ENCODE data around the gene TUBB6. TPM values are rescaled to one million over a fixed set of nuclear protein-coding genes. Genes with fewer than 3 reads are reported as not detected.

The TUBB6 gene
- total and polyA plus RNA-seq, 7 experiments from 2014 or later, result 0.70 to 16.5 (median 3.2) TPM

- Mint-ChIP-seq H3K36me3 (peaks cover 19 to 66% (median 47%) of the 10 kb centered on the region in 5 donors), H3K27ac (peak overlapping the region in 3 of 9 donors; percentile 4 to 78 (median 61)), H3K27me3 (no peaks in the 10 kb centered on the region), H3K4me3 (peak overlapping the region in 1 of 10 donors; percentile 45), H3K4me1 (peaks cover 0 to 6% (median 0%) of the 10 kb centered on the region in 7 donors), H3K9me3 (peaks cover 0 to 2% (median 0%) of the 10 kb centered on the region in 11 donors)
- no peaks in the 10 kb centered on the region for H3K4me1 ChIP-seq (ENCODE audit: control insufficient read depth in 2 of 2, insufficient read depth in 2 of 2, low read length in 2 of 2)
- ATAC-seq (no peak), DNase-seq (no peak)
- H3K4me3 ChIP-seq (ENCODE audit: low read length), result no peak overlapping the region
- intact Hi-C loops (cut with micrococcal nuclease), result no loop called here
- H3K27ac ChIP-seq (ENCODE audit: low read depth, low read length), result no peak overlapping the region
- H3K27me3 ChIP-seq (ENCODE audit: control insufficient read depth in 2 of 2, insufficient read depth in 2 of 2, low read length in 2 of 2), result peaks cover 0 to 2% of the 10 kb centered on the region in 2 donors
- peaks cover 8 to 81% (median 10%) of the 10 kb centered on the region in 3 experiments for H3K36me3 ChIP-seq (ENCODE audit: control insufficient read depth in 2 of 3, insufficient read depth in 3 of 3, low read length in 3 of 3)
- ChIA-PET POLR2A (no interaction called here), CTCF (no interaction called here)
- no peaks in the 10 kb centered on the region for H3K9me3 ChIP-seq (ENCODE audit: control insufficient read depth in 2 of 3, low read length in 3 of 3)
These were observed 38.2 kb downstream of the TUBB6 start for GRCh38 chr18:12346240-12346565.

GRCh38 chr18:12347895-12348294 is 39.9 kb downstream of the TUBB6 start:
- Histone ChIP-seq H3K36me3 (ENCODE audit: control insufficient read depth in 2 of 3, insufficient read depth in 3 of 3, low read length in 3 of 3) (peaks cover 8 to 86% (median 12%) of the 10 kb centered on the region in 3 experiments), H3K9me3 (ENCODE audit: control insufficient read depth in 2 of 3, low read length in 3 of 3) (no peaks in the 10 kb centered on the region), H3K27ac (ENCODE audit: low read depth, low read length) (no peak overlapping the region), H3K4me1 (ENCODE audit: control insufficient read depth in 2 of 2, insufficient read depth in 2 of 2, low read length in 2 of 2) (no peaks in the 10 kb centered on the region), H3K4me3 (ENCODE audit: low read length) (no peak overlapping the region), H3K27me3 (ENCODE audit: control insufficient read depth in 2 of 2, insufficient read depth in 2 of 2, low read length in 2 of 2) (peaks cover 0 to 2% of the 10 kb centered on the region in 2 donors)
- POLR2A ChIA-PET, result no interaction called here
- H3K27me3 Mint-ChIP-seq, result no peaks in the 10 kb centered on the region
- ATAC-seq (no peak), DNase-seq (no peak)
- H3K36me3 Mint-ChIP-seq, result peaks cover 21 to 67% (median 42%) of the 10 kb centered on the region in 5 donors
- intact Hi-C loops (cut with micrococcal nuclease), result no loop called here
- CTCF ChIA-PET, result no interaction called here
- H3K9me3 Mint-ChIP-seq, result peaks cover 0 to 2% (median 0%) of the 10 kb centered on the region in 11 donors
- H3K4me3 Mint-ChIP-seq, result no peak overlapping the region
- H3K27ac Mint-ChIP-seq, result no peak overlapping the region
- H3K4me1 Mint-ChIP-seq, result peaks cover 0 to 6% (median 0%) of the 10 kb centered on the region in 7 donors

- Histone ChIP-seq H3K27ac (ENCODE audit: low read depth, low read length) (no peak overlapping the region), H3K4me3 (ENCODE audit: low read length) (no peak overlapping the region), H3K27me3 (ENCODE audit: control insufficient read depth in 2 of 2, insufficient read depth in 2 of 2, low read length in 2 of 2) (peaks cover 0 to 2% of the 10 kb centered on the region in 2 donors), H3K9me3 (ENCODE audit: control insufficient read depth in 2 of 3, low read length in 3 of 3) (no peaks in the 10 kb centered on the region), H3K36me3 (ENCODE audit: control insufficient read depth in 2 of 3, insufficient read depth in 3 of 3, low read length in 3 of 3) (peaks cover 8 to 74% (median 12%) of the 10 kb centered on the region in 3 experiments), H3K4me1 (ENCODE audit: control insufficient read depth in 2 of 2, insufficient read depth in 2 of 2, low read length in 2 of 2) (no peaks in the 10 kb centered on the region)
- H3K9me3 Mint-ChIP-seq, result no peaks in the 10 kb centered on the region
- peaks cover 10 to 60% (median 35%) of the 10 kb centered on the region in 5 donors for H3K36me3 Mint-ChIP-seq
- POLR2A ChIA-PET, result no interaction called here
- no peaks in the 10 kb centered on the region for H3K27me3 Mint-ChIP-seq
- CTCF ChIA-PET, result no interaction called here
- intact Hi-C loops (cut with micrococcal nuclease), result no loop called here
- DNase-seq, result no peak
- H3K4me3 Mint-ChIP-seq, result no peak overlapping the region
- no peak for ATAC-seq
- peaks cover 0 to 4% (median 0%) of the 10 kb centered on the region in 7 donors for H3K4me1 Mint-ChIP-seq
- no peak overlapping the region for H3K27ac Mint-ChIP-seq
These were observed 44.1 kb downstream of the TUBB6 start for GRCh38 chr18:12352188-12352587.

GRCh38 chr18:12359515-12359927 is 51.5 kb downstream of the TUBB6 start:
- ChIA-PET CTCF (no interaction called here), POLR2A (no interaction called here)
- H3K4me1 ChIP-seq (ENCODE audit: control insufficient read depth in 2 of 2, insufficient read depth in 2 of 2, low read length in 2 of 2), result no peaks in the 10 kb centered on the region
- H3K9me3 ChIP-seq (ENCODE audit: control insufficient read depth in 2 of 3, low read length in 3 of 3), result no peaks in the 10 kb centered on the region
- no peak for ATAC-seq
- H3K27me3 ChIP-seq (ENCODE audit: control insufficient read depth in 2 of 2, insufficient read depth in 2 of 2, low read length in 2 of 2), result no peaks in the 10 kb centered on the region
- peaks cover 0 to 5% (median 0%) of the 10 kb centered on the region in 7 donors for H3K4me1 Mint-ChIP-seq
- no peak overlapping the region for H3K4me3 Mint-ChIP-seq
- H3K27ac ChIP-seq (ENCODE audit: low read depth, low read length), result no peak overlapping the region
- peaks cover 4 to 75% (median 7%) of the 10 kb centered on the region in 3 experiments for H3K36me3 ChIP-seq (ENCODE audit: control insufficient read depth in 2 of 3, insufficient read depth in 3 of 3, low read length in 3 of 3)
- no peak overlapping the region for H3K27ac Mint-ChIP-seq
- no peaks in the 10 kb centered on the region for H3K27me3 Mint-ChIP-seq
- H3K9me3 Mint-ChIP-seq, result peaks cover 0 to 1% (median 0%) of the 10 kb centered on the region in 11 donors
- H3K36me3 Mint-ChIP-seq, result peaks cover 13 to 55% (median 22%) of the 10 kb centered on the region in 5 donors
- DNase-seq, result no peak
- intact Hi-C loops (cut with micrococcal nuclease), result no loop called here
- no peak overlapping the region for H3K4me3 ChIP-seq (ENCODE audit: low read length)

- peaks cover 12 to 56% (median 23%) of the 10 kb centered on the region in 5 donors for H3K36me3 Mint-ChIP-seq
These were observed 53.8 kb downstream of the TUBB6 start for GRCh38 chr18:12361770-12362378.

GRCh38 chr18:12362473-12363174 is 54.6 kb downstream of the TUBB6 start:
- peaks cover 16 to 56% (median 24%) of the 10 kb centered on the region in 5 donors for H3K36me3 Mint-ChIP-seq
- Histone ChIP-seq H3K4me3 (ENCODE audit: low read length) (no peak overlapping the region), H3K4me1 (ENCODE audit: control insufficient read depth in 2 of 2, insufficient read depth in 2 of 2, low read length in 2 of 2) (no peaks in the 10 kb centered on the region), H3K27ac (ENCODE audit: low read depth, low read length) (no peak overlapping the region), H3K36me3 (ENCODE audit: control insufficient read depth in 2 of 3, insufficient read depth in 3 of 3, low read length in 3 of 3) (peaks cover 14 to 82% (median 25%) of the 10 kb centered on the region in 3 experiments), H3K9me3 (ENCODE audit: control insufficient read depth in 2 of 3, low read length in 3 of 3) (no peaks in the 10 kb centered on the region), H3K27me3 (ENCODE audit: control insufficient read depth in 2 of 2, insufficient read depth in 2 of 2, low read length in 2 of 2) (no peaks in the 10 kb centered on the region)
- H3K4me1 Mint-ChIP-seq, result peaks cover 0 to 5% (median 2%) of the 10 kb centered on the region in 7 donors
- CTCF ChIA-PET, result no interaction called here
- DNase-seq (no peak), ATAC-seq (no peak)
- no peak overlapping the region for H3K4me3 Mint-ChIP-seq
- intact Hi-C loops (cut with micrococcal nuclease), result no loop called here
- H3K27ac Mint-ChIP-seq, result no peak overlapping the region
- POLR2A ChIA-PET, result no interaction called here
- peaks cover 0 to 1% (median 0%) of the 10 kb centered on the region in 11 donors for H3K9me3 Mint-ChIP-seq
- no peaks in the 10 kb centered on the region for H3K27me3 Mint-ChIP-seq

More at GRCh38 chr18:12361770-12362378, 53.8 kb downstream of the TUBB6 start:
- no peak overlapping the region for H3K4me3 ChIP-seq (ENCODE audit: low read length)
- no peaks in the 10 kb centered on the region for H3K4me1 ChIP-seq (ENCODE audit: control insufficient read depth in 2 of 2, insufficient read depth in 2 of 2, low read length in 2 of 2)
- H3K27ac ChIP-seq (ENCODE audit: low read depth, low read length), result no peak overlapping the region
- no peak for DNase-seq
- no peak for ATAC-seq
- H3K9me3 ChIP-seq (ENCODE audit: control insufficient read depth in 2 of 3, low read length in 3 of 3), result no peaks in the 10 kb centered on the region
- H3K27me3 Mint-ChIP-seq, result no peaks in the 10 kb centered on the region
- peaks cover 0 to 4% (median under 1%) of the 10 kb centered on the region in 7 donors for H3K4me1 Mint-ChIP-seq
- H3K36me3 ChIP-seq (ENCODE audit: control insufficient read depth in 2 of 3, insufficient read depth in 3 of 3, low read length in 3 of 3), result peaks cover 14 to 78% (median 18%) of the 10 kb centered on the region in 3 experiments
- intact Hi-C loops (cut with micrococcal nuclease), result no loop called here
- no peak overlapping the region for H3K4me3 Mint-ChIP-seq
- H3K27ac Mint-ChIP-seq, result no peak overlapping the region
- H3K27me3 ChIP-seq (ENCODE audit: control insufficient read depth in 2 of 2, insufficient read depth in 2 of 2, low read length in 2 of 2), result no peaks in the 10 kb centered on the region
- ChIA-PET CTCF (no interaction called here), POLR2A (no interaction called here)
- peaks cover 0 to 1% (median 0%) of the 10 kb centered on the region in 11 donors for H3K9me3 Mint-ChIP-seq
